GM19240 (cell line): ENCODE results near the gene ATP2B1.

Experiments
- DNase-seq: peaks from one replicate; pipeline ENCODE4 v3.0.0; 2011; ENCODE audit warnings: low spot score; ENCODE audit not compliant: insufficient read length

The ATP2B1 gene

GRCh38 chr12:89597210-89597609, 111.4 kb downstream of the ATP2B1 start:
- DNase-seq, result no peak

- no peak for DNase-seq
Measured at GRCh38 chr12:89593873-89594272, 114.8 kb downstream of the ATP2B1 start.

GRCh38 chr12:89593233-89593632, 115.4 kb downstream of the ATP2B1 start:
- no peak for DNase-seq

- no peak for DNase-seq
Measured at GRCh38 chr12:89589753-89590152, 118.9 kb downstream of the ATP2B1 start.

GRCh38 chr12:89578499-89578898, 130.1 kb downstream of the ATP2B1 start:
- no peak for DNase-seq

GRCh38 chr12:89576572-89577220, 131.9 kb downstream of the ATP2B1 start:
- no peak for DNase-seq

- DNase-seq, result no peak
Measured at GRCh38 chr12:89575374-89575773, 133.3 kb downstream of the ATP2B1 start.

GRCh38 chr12:89574736-89575208, 133.9 kb downstream of the ATP2B1 start:
- no peak for DNase-seq

GRCh38 chr12:89573051-89573810, 135.4 kb downstream of the ATP2B1 start:
- no peak for DNase-seq

- DNase-seq, result no peak
Measured at GRCh38 chr12:89571491-89572195, 137.0 kb downstream of the ATP2B1 start.

- DNase-seq, result no peak
Measured at GRCh38 chr12:89568484-89568883, 140.2 kb downstream of the ATP2B1 start.

- DNase-seq, result no peak
Measured at GRCh38 chr12:89567691-89568239, 140.9 kb downstream of the ATP2B1 start.

GRCh38 chr12:89566615-89567014, 142.0 kb downstream of the ATP2B1 start:
- DNase-seq, result no peak

GRCh38 chr12:89565002-89565401, 143.6 kb downstream of the ATP2B1 start:
- no peak for DNase-seq

GRCh38 chr12:89559753-89560152, 148.9 kb downstream of the ATP2B1 start:
- no peak for DNase-seq

- no peak for DNase-seq
Measured at GRCh38 chr12:89556976-89557375, 151.7 kb downstream of the ATP2B1 start.

GRCh38 chr12:89552376-89552775, 156.3 kb downstream of the ATP2B1 start:
- DNase-seq, result no peak

GRCh38 chr12:89551747-89552146, 156.9 kb downstream of the ATP2B1 start:
- DNase-seq, result no peak

GRCh38 chr12:89547101-89547500, 161.5 kb downstream of the ATP2B1 start:
- DNase-seq, result no peak

GRCh38 chr12:89546151-89546550, 162.5 kb downstream of the ATP2B1 start:
- no peak for DNase-seq

- DNase-seq, result no peak
Measured at GRCh38 chr12:89544681-89545184, 163.9 kb downstream of the ATP2B1 start.

- no peak for DNase-seq
Measured at GRCh38 chr12:89544022-89544421, 164.6 kb downstream of the ATP2B1 start.
